Astrocyte (in vitro differentiated cells and primary cell): Measurements from ENCODE around the gene IPCEF1. TPM values are rescaled to one million over a fixed set of nuclear protein-coding genes. Genes with fewer than 3 reads are reported as not detected.

ENCODE experiments used
- DNase-seq: peaks from one replicate; pipeline ENCODE4 v3.0.0-alpha.2; 2010; ENCODE audit warnings: low read depth
- FAIRE-seq: peaks from 2 replicates; lab custom pipeline; 2011; peaks lifted over from hg19 to GRCh38; lab: Jason Lieb, UNC
- H2AFZ ChIP-seq: 2 replicates; pipeline ENCODE4 v1.6.0; 2012; ENCODE audit warnings: low read depth, low read length, inconsistent platforms
- H3K27ac ChIP-seq: 2 replicates; pipeline ENCODE4 v1.5.1; 2011; ENCODE audit warnings: low read depth, low read length, inconsistent platforms
- H3K27me3 ChIP-seq: 2 replicates; pipeline ENCODE4 v1.6.0; 2011; ENCODE audit warnings: low read length, inconsistent platforms; ENCODE audit not compliant: insufficient read depth
- H3K36me3 ChIP-seq: 2 replicates; pipeline ENCODE4 v1.5.1; 2011; ENCODE audit warnings: low read length, inconsistent platforms; ENCODE audit not compliant: insufficient read depth
- H3K4me1 ChIP-seq: 2 replicates; pipeline ENCODE4 v1.5.1; 2011; ENCODE audit warnings: low read length, inconsistent platforms; ENCODE audit not compliant: insufficient read depth
- H3K4me2 ChIP-seq: 2 replicates; pipeline ENCODE4 v1.6.0; 2012; ENCODE audit warnings: low read length, inconsistent platforms
- H3K4me3 ChIP-seq: 2 replicates; pipeline ENCODE4 v1.5.1; 2011; ENCODE audit warnings: low read depth, mild to moderate bottlenecking, low read length, inconsistent platforms; ENCODE audit not compliant: insufficient read depth
- H3K79me2 ChIP-seq: 2 replicates; pipeline ENCODE4 v1.6.0; 2012; ENCODE audit warnings: mild to moderate bottlenecking, low read length, inconsistent platforms; ENCODE audit not compliant: insufficient read depth
- H3K9ac ChIP-seq: 2 replicates; pipeline ENCODE4 v1.6.0; 2012; ENCODE audit warnings: mild to moderate bottlenecking, low read length, inconsistent platforms
- H3K9me3 ChIP-seq: 2 replicates; pipeline ENCODE4 v1.5.1; 2012; ENCODE audit warnings: low read depth, mild to moderate bottlenecking, low read length, inconsistent platforms; ENCODE audit not compliant: insufficient read depth
- H4K20me1 ChIP-seq: 2 replicates; pipeline ENCODE4 v1.6.0; 2012; ENCODE audit warnings: low read length, inconsistent platforms; ENCODE audit not compliant: insufficient read depth
- H3K27ac Mint-ChIP-seq: one replicate; pipeline ENCODE4 v1.8.0; 2021; ENCODE audit warnings: mild to moderate bottlenecking, mixed read lengths; ENCODE audit not compliant: unreplicated experiment
- H3K27me3 Mint-ChIP-seq: one replicate; pipeline ENCODE4 v1.8.0; 2021; ENCODE audit warnings: low read depth, mixed read lengths; ENCODE audit not compliant: unreplicated experiment
- H3K36me3 Mint-ChIP-seq: one replicate; pipeline ENCODE4 v1.8.0; 2021; ENCODE audit warnings: low read depth, mixed read lengths; ENCODE audit not compliant: unreplicated experiment
- H3K4me1 Mint-ChIP-seq: one replicate; pipeline ENCODE4 v1.8.0; 2021; ENCODE audit warnings: low read depth, mixed read lengths; ENCODE audit not compliant: unreplicated experiment
- H3K4me3 Mint-ChIP-seq: one replicate; pipeline ENCODE4 v1.8.0; 2021; ENCODE audit warnings: mild to moderate bottlenecking, moderate library complexity, mixed read lengths; ENCODE audit not compliant: unreplicated experiment
- H3K9me3 Mint-ChIP-seq: one replicate; pipeline ENCODE4 v1.8.0; 2021; ENCODE audit warnings: mild to moderate bottlenecking, mixed read lengths; ENCODE audit not compliant: unreplicated experiment
- EZH2 ChIP-seq: IDR thresholded peaks from 2 replicates; pipeline ENCODE4 v1.6.1; 2012; ENCODE audit warnings: mild to moderate bottlenecking, low read length, inconsistent platforms; ENCODE audit not compliant: insufficient read depth
- total RNA-seq: library from RNA; stranded (reverse); gene quantifications from 2 replicates; pipeline ENCODE4 v1.2.1, GENCODE V29; 2021
- TF ChIP-seq, protein P1 (sequence below): IDR thresholded peaks from 2 replicates; pipeline ENCODE4 v1.5.1; 2011; ENCODE audit warnings: low read depth, mild to moderate bottlenecking, inconsistent platforms, low read length, moderate library complexity; ENCODE audit not compliant: insufficient read depth

Gene IPCEF1
- total RNA-seq, 1 donor from 2014 or later: 0.16 TPM

DNA sequence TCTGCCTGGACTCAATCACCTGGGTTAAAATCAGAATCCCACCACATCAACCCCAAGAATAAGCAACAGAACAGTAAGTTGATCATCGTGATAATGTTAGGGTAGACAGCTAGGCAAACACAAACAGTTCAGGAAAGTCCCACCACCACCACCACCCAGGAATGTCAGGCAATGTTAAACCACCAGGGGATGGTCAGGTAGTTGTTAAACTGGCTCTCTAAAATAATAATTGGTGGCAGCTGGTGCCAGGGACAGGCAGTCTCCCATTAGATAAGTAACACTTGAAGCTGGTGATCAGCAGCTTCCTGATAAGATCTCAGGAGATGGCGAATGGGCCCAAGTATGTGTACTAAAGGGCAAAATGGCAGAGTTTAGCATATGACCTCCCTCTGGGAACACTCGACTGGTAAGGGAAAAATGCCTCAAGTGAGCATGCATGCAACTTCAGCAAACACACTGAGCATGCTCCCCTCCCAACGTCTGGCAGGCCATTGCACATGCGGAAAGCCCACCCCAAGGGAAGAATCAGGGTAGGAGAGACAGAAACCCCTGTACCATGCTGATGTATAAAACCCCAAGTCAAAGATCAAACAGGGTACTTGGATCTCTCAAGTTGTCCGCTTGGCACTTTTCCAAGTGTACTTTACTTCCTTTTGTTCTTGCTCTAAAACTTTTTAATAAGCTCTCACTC, 66.6 kb downstream of the IPCEF1 start:
- DNase-seq (no peak), FAIRE-seq (no peak)
- Histone ChIP-seq H2AFZ (no peak overlapping the region), H3K27ac (no peak overlapping the region), H3K9me3 (no peaks in the 10 kb centered on the region), H3K4me3 (no peak overlapping the region), H4K20me1 (no peaks in the 10 kb centered on the region), H3K79me2 (no peaks in the 10 kb centered on the region), H3K4me2 (no peak overlapping the region), H3K4me1 (peaks cover 18% of the 10 kb centered on the region), H3K9ac (no peak overlapping the region), H3K36me3 (no peaks in the 10 kb centered on the region), H3K27me3 (no peaks in the 10 kb centered on the region)
- H3K9me3 Mint-ChIP-seq: peaks cover 3% of the 10 kb centered on the region
- peaks cover 2% of the 10 kb centered on the region for H3K36me3 Mint-ChIP-seq
- no peak overlapping the region for H3K4me3 Mint-ChIP-seq
- TF ChIP-seq, protein P1, sequence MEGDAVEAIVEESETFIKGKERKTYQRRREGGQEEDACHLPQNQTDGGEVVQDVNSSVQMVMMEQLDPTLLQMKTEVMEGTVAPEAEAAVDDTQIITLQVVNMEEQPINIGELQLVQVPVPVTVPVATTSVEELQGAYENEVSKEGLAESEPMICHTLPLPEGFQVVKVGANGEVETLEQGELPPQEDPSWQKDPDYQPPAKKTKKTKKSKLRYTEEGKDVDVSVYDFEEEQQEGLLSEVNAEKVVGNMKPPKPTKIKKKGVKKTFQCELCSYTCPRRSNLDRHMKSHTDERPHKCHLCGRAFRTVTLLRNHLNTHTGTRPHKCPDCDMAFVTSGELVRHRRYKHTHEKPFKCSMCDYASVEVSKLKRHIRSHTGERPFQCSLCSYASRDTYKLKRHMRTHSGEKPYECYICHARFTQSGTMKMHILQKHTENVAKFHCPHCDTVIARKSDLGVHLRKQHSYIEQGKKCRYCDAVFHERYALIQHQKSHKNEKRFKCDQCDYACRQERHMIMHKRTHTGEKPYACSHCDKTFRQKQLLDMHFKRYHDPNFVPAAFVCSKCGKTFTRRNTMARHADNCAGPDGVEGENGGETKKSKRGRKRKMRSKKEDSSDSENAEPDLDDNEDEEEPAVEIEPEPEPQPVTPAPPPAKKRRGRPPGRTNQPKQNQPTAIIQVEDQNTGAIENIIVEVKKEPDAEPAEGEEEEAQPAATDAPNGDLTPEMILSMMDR: no peak
- TF ChIP-seq EZH2: no peak
- no peak overlapping the region for H3K27ac Mint-ChIP-seq
- H3K4me1 Mint-ChIP-seq: peaks cover 23% of the 10 kb centered on the region
- H3K27me3 Mint-ChIP-seq: no peaks in the 10 kb centered on the region

DNA sequence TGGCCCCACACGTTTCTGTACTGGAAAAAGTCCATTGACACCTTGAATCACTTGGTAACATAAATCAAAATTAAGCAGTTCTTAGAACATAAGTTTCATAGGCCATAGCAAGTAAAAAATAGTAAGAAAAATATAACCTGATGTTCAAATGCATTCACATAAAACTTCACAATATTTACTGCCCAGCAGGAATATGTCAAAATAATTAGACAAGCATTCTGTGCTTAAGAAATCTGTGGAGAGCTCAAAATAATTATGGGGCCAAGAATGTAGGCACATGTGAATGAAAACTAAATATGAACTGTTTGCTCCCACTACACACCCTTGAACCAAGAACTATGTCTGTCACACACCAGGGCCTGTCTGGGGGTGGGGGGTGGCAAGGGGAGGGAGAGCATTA, 70.8 kb downstream of the IPCEF1 start:
- Histone ChIP-seq H3K79me2 (no peaks in the 10 kb centered on the region), H3K4me2 (no peak overlapping the region), H3K4me1 (peaks cover 3% of the 10 kb centered on the region), H3K27me3 (no peaks in the 10 kb centered on the region), H3K27ac (no peak overlapping the region), H3K9ac (no peak overlapping the region), H4K20me1 (no peaks in the 10 kb centered on the region), H3K36me3 (no peaks in the 10 kb centered on the region), H2AFZ (no peak overlapping the region), H3K4me3 (no peak overlapping the region), H3K9me3 (peaks cover 2% of the 10 kb centered on the region)
- Mint-ChIP-seq H3K4me3 (no peak overlapping the region), H3K4me1 (peaks cover 6% of the 10 kb centered on the region), H3K27me3 (no peaks in the 10 kb centered on the region), H3K27ac (no peak overlapping the region), H3K9me3 (peaks cover 4% of the 10 kb centered on the region), H3K36me3 (peaks cover 2% of the 10 kb centered on the region)
- no peak for TF ChIP-seq EZH2
- TF ChIP-seq, protein P1: no peak
- FAIRE-seq (no peak), DNase-seq (no peak)

DNA sequence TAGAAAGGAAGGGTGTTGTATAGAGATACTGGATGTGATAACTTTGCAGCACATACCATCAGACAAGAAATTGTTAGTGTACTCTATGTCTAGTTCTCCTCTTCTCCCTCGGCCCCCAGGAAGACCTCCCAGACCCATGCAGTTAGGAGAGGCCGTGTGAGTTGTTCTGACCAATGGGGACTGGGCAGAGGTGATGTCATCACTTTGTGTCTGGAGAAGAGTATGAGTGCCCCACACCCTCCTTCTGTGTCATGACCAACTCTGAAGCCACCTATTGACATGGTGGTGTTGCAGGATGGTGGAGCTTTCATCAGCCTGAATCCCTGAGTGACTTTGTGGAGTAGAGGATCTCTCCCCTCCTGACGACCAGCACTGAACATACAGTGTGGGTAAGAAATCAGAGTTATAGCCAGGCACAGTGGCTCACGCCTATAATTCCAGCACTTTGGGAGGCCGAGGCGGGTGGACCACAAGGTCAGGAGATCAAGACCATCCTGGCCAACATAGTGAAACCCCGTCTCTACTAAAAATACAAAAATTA, 72.2 kb downstream of the IPCEF1 start:
- H2AFZ ChIP-seq: no peak overlapping the region
- DNase-seq: no peak

More for the DNA sequence above, 72.2 kb downstream of the IPCEF1 start:
- Mint-ChIP-seq H3K27me3 (no peaks in the 10 kb centered on the region), H3K4me1 (no peaks in the 10 kb centered on the region), H3K36me3 (no peaks in the 10 kb centered on the region), H3K27ac (no peak overlapping the region), H3K4me3 (no peak overlapping the region), H3K9me3 (peaks cover 2% of the 10 kb centered on the region)
- H3K27me3 ChIP-seq: no peaks in the 10 kb centered on the region
- peaks cover 2% of the 10 kb centered on the region for H3K9me3 ChIP-seq
- no peak overlapping the region for H3K4me3 ChIP-seq
- no peaks in the 10 kb centered on the region for H3K36me3 ChIP-seq
- H3K9ac ChIP-seq: no peak overlapping the region
- no peak for TF ChIP-seq EZH2
- TF ChIP-seq, protein P1: no peak
- no peak overlapping the region for H3K27ac ChIP-seq
- H3K4me1 ChIP-seq: peaks cover 3% of the 10 kb centered on the region
- no peak for FAIRE-seq
- H3K79me2 ChIP-seq: no peaks in the 10 kb centered on the region
- no peaks in the 10 kb centered on the region for H4K20me1 ChIP-seq
- no peak overlapping the region for H3K4me2 ChIP-seq
